ENCODE measurements around the gene NKX1-1. TPM values are rescaled to one million over a fixed set of nuclear protein-coding genes. Genes with fewer than 3 reads are reported as not detected.
"Not testable (repeated sequence)": the region's sequence is repeated elsewhere in the genome, so short reads cannot be mapped to it uniquely, and the experiment has no call there.

Gene NKX1-1
- polyA plus RNA-seq, 1 donor (not counting 4 experiments of a cell fraction or from before 2014, with no cell fraction given), result not detected

DNA sequence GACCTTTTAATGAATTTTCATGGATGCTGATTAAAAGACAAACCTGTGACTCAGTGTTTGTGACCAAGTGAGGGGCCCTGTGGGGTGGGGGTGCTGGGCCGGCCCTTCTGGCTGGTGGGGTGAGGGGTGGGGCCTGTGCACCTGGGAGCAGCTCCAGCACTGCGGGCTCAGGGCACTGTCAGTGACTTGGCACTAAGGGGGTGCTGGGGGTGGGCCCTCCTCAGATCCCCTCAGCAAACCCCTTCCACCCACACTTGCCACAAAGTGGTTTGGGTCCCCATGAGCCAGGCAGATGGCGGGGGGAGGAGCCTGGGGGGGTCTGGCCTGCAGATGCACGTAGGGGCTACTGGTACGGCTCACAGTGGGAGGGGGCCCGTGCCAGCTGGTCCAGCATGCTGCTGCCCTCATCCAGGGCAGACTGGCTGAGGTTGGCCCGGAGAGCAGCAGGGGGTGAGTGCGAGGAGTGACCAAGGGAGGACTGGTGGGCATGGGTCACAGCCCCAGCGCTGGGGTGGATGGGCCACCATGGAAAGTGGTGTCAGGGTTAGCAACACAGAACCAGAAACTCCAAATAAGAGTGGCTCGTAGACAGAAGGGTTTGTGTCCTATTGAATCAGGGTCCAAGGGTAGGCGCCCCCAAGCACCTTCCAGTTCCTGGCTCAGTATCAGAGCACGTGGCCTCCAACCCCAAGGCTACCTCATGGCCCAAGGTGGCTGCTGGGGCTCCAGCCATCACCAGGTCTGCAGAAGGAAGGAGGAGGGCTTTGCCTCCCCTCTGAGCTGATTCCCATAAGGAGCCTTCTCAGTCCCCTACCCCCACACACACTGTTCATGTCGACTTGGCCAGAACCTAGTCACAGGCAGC lies 10.1 kb downstream of the NKX1-1 start:
- TF ChIP-seq EZH2 (IDR thresholded peaks at IDR 0.05; ENCODE audit: low read length), result no peak
- TF ChIP-seq, protein P1, sequence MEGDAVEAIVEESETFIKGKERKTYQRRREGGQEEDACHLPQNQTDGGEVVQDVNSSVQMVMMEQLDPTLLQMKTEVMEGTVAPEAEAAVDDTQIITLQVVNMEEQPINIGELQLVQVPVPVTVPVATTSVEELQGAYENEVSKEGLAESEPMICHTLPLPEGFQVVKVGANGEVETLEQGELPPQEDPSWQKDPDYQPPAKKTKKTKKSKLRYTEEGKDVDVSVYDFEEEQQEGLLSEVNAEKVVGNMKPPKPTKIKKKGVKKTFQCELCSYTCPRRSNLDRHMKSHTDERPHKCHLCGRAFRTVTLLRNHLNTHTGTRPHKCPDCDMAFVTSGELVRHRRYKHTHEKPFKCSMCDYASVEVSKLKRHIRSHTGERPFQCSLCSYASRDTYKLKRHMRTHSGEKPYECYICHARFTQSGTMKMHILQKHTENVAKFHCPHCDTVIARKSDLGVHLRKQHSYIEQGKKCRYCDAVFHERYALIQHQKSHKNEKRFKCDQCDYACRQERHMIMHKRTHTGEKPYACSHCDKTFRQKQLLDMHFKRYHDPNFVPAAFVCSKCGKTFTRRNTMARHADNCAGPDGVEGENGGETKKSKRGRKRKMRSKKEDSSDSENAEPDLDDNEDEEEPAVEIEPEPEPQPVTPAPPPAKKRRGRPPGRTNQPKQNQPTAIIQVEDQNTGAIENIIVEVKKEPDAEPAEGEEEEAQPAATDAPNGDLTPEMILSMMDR (optimal IDR thresholded peaks at IDR 0.05 in 1 of 3, IDR thresholded peaks at IDR 0.05 in 1 of 3, conservative IDR thresholded peaks at IDR 0.05 in 1 of 3; ENCODE audit: extremely low read depth in 1 of 3, insufficient read depth in 2 of 3, low read length in 3 of 3), result no peak
- no peak overlapping the region for H2AFZ ChIP-seq (ENCODE audit: control insufficient read depth, low read length)

DNA sequence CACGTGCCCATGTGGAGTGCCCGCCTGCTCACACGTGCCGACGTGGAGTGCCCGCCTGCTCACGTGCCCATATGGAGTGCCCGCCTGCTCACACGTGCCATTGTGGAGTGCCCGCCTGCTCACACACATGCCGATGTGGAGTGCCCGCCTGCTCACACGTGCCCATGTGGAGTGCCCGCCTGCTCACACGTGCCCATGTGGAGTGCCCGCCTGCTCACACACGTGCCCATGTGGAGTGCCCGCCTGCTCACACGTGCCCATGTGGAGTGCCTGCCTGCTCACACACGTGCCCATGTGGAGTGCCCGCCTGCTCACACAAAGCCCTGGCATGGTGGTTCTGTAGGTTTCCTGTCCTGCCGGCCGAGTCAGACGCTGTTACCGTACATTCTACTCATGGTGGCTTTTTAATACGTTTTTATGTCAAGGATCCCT lies 10.8 kb downstream of the NKX1-1 start:
- H3K4me1 ChIP-seq (ENCODE audit: control insufficient read depth, extremely low read depth, insufficient read depth, low read length); H3K9me1 ChIP-seq (ENCODE audit: control insufficient read depth, extremely low read depth, insufficient read depth, low read length); H3K9me3 ChIP-seq (ENCODE audit: control insufficient read depth, low read depth, low read length); H3K27ac ChIP-seq (ENCODE audit: control insufficient read depth, insufficient read depth, low read length); dilution Hi-C loops (cut with MboI; ENCODE audit: extremely low pct_ligation_motif_present, low sequenced_read_pairs); H3K27me3 ChIP-seq (ENCODE audit: control insufficient read depth, extremely low read depth, insufficient read depth, low read length); DNase-seq (ENCODE audit: low read depth, low spot score); H3K4me3 ChIP-seq (ENCODE audit: control insufficient read depth in 2 of 3, extremely low read depth in 1 of 3, insufficient read depth in 2 of 3, low read depth in 1 of 3, low read length in 3 of 3); H3K4me2 ChIP-seq (ENCODE audit: control insufficient read depth, extremely low read depth, insufficient read depth, low read depth, low read length); H3K9ac ChIP-seq (ENCODE audit: control insufficient read depth, extremely low read depth, insufficient read depth, low read length); H4K20me1 ChIP-seq (ENCODE audit: control insufficient read depth, extremely low read depth, insufficient read depth, low read length); H3K79me2 ChIP-seq (ENCODE audit: control insufficient read depth, insufficient read depth, low read length); FAIRE-seq; H2AFZ ChIP-seq (ENCODE audit: control insufficient read depth, low read length); H3K36me3 ChIP-seq (ENCODE audit: control insufficient read depth in 2 of 2, extremely low read depth in 1 of 2, insufficient read depth in 2 of 2, low read length in 2 of 2): not testable (repeated sequence)

More for the DNA sequence above, 10.1 kb downstream of the NKX1-1 start:
- Histone ChIP-seq H3K4me3 (ENCODE audit: control insufficient read depth in 2 of 3, extremely low read depth in 1 of 3, insufficient read depth in 2 of 3, low read depth in 1 of 3, low read length in 3 of 3) (no peak overlapping the region), H3K27me3 (ENCODE audit: control insufficient read depth, extremely low read depth, insufficient read depth, low read length) (peaks cover 12% of the 10 kb centered on the region), H3K9me3 (ENCODE audit: control insufficient read depth, low read depth, low read length) (peaks cover 10% of the 10 kb centered on the region), H3K36me3 (ENCODE audit: control insufficient read depth in 2 of 2, extremely low read depth in 1 of 2, insufficient read depth in 2 of 2, low read length in 2 of 2) (peaks cover 0 to 2% of the 10 kb centered on the region in 2 experiments), H3K9me1 (ENCODE audit: control insufficient read depth, extremely low read depth, insufficient read depth, low read length) (no peaks in the 10 kb centered on the region), H3K4me2 (ENCODE audit: control insufficient read depth, extremely low read depth, insufficient read depth, low read depth, low read length) (no peak overlapping the region), H3K4me1 (ENCODE audit: control insufficient read depth, extremely low read depth, insufficient read depth, low read length) (no peaks in the 10 kb centered on the region), H3K79me2 (ENCODE audit: control insufficient read depth, insufficient read depth, low read length) (no peaks in the 10 kb centered on the region), H3K9ac (ENCODE audit: control insufficient read depth, extremely low read depth, insufficient read depth, low read length) (no peak overlapping the region), H4K20me1 (ENCODE audit: control insufficient read depth, extremely low read depth, insufficient read depth, low read length) (no peaks in the 10 kb centered on the region), H3K27ac (ENCODE audit: control insufficient read depth, insufficient read depth, low read length) (no peak overlapping the region)
- dilution Hi-C loops (cut with MboI; ENCODE audit: extremely low pct_ligation_motif_present, low sequenced_read_pairs), result no loop called here
- DNase-seq (ENCODE audit: low read depth, low spot score) (no peak), FAIRE-seq (no peak)

DNA sequence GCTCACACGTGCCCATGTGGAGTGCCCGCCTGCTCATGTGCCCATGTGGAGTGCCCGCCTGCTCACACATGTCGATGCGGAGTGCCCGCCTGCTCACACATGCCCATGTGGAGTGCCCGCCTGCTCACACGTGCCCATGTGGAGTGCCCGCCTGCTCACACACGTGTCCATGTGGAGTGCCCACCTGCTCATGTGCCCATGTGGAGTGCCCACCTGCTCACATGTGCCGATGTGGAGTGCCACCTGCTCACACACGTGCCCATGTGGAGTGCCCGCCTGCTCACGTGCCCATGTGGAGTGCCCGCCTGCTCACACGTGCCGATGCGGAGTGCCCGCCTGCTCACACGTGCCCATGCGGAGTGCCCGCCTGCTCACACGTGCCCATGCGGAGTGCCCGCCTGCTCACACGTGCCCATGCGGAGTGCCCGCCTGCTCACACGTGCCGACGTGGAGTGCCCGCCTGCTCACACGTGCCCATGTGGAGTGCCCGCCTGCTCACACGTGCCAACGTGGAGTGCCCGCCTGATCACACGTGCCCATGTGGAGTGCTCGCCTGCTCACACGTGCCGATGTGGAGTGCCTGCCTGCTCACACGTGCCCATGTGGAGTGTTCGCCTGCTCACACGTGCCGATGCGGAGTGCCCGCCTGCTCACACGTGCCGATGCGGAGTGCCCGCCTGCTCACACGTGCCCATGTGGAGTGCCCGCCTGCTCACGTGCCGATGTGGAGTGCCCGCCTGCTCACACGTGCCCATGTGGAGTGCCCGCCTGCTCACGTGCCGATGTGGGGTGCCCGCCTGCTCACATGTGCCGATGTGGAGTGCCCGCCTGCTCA lies 11.5 kb downstream of the NKX1-1 start:
- FAIRE-seq; H4K20me1 ChIP-seq (ENCODE audit: control insufficient read depth, extremely low read depth, insufficient read depth, low read length); H3K36me3 ChIP-seq (ENCODE audit: control insufficient read depth in 2 of 2, extremely low read depth in 1 of 2, insufficient read depth in 2 of 2, low read length in 2 of 2); DNase-seq (ENCODE audit: low read depth, low spot score); H3K4me3 ChIP-seq (ENCODE audit: control insufficient read depth in 2 of 3, extremely low read depth in 1 of 3, insufficient read depth in 2 of 3, low read depth in 1 of 3, low read length in 3 of 3); H2AFZ ChIP-seq (ENCODE audit: control insufficient read depth, low read length); H3K9me3 ChIP-seq (ENCODE audit: control insufficient read depth, low read depth, low read length); H3K4me1 ChIP-seq (ENCODE audit: control insufficient read depth, extremely low read depth, insufficient read depth, low read length); H3K27me3 ChIP-seq (ENCODE audit: control insufficient read depth, extremely low read depth, insufficient read depth, low read length); H3K27ac ChIP-seq (ENCODE audit: control insufficient read depth, insufficient read depth, low read length); H3K4me2 ChIP-seq (ENCODE audit: control insufficient read depth, extremely low read depth, insufficient read depth, low read depth, low read length); H3K9ac ChIP-seq (ENCODE audit: control insufficient read depth, extremely low read depth, insufficient read depth, low read length); dilution Hi-C loops (cut with MboI; ENCODE audit: extremely low pct_ligation_motif_present, low sequenced_read_pairs); H3K9me1 ChIP-seq (ENCODE audit: control insufficient read depth, extremely low read depth, insufficient read depth, low read length); H3K79me2 ChIP-seq (ENCODE audit: control insufficient read depth, insufficient read depth, low read length): not testable (repeated sequence)
